ENCODE data around the gene PPIG. TPM values are rescaled to one million over a fixed set of nuclear protein-coding genes. Genes with fewer than 3 reads are reported as not detected.
A peak's percentile ranks its signal among the peaks of the same experiment; 100 is the strongest.
"Not testable (repeated sequence)": the region's sequence is repeated elsewhere in the genome, so short reads cannot be mapped to it uniquely, and the experiment has no call there.

The PPIG gene
- total RNA-seq (2014; rRNA removed): 20.9 and 33.7 TPM in 2 replicates
- Bru-seq, nascent RNA: percentile 93 among the genes with signal in this experiment
- BruChase-seq, experiment 1, labeled RNA remaining after a 6-hour chase: percentile 87 among the genes with signal in this experiment
- BruChase-seq, experiment 2, labeled RNA remaining after a 2-hour chase: percentile 91 among the genes with signal in this experiment
- long read RNA-seq, full-length matches to known transcripts: 26 of 111 reads
- long read RNA-seq, partial matches to known transcripts: 61 of 111 reads
- long read RNA-seq, other reads (novel, unspliced or antisense): 24 of 111 reads

DNA sequence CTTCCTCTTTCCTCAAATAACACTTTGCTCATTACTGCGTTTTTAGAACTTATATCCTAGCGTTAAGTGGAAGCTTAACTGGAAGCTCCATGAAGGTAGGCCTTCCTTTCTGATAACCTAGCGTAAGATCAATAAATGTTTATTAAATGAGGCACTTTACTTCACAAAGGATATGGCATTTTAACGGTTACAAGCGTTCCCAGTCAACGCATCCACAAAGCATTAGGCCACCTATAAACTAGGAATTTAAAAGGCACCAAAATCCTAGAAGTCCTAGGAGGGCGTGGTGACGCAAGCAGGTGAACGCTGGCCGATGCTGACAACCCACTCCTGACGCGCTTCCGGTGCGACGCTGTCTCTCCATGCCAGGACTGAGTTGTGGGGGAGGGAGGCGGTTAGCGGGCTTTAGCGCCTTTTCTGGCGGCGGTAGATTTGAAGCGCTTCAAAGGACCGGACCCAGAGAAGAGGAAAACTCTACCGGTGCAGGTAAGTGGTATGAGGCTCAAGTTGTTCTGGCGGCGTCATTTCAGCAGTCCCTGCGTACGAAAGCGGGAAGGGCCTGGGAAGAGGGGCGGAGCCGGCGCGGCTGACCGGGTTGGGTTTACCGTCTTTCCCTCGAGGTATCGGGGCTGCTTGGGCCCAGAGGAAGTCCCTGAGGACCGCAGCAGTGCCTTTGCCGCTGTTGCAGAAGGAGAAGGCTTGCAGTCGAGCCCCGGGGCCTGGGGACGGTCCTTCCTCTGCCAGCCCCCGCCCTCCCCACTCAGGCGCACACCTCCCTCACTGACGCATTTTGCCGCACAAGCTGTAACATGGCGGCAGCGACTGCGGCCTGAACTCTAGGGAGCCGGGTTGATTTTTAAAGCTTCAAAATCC is at the start of gene PPIG:
TSS of gene PPIG (plus strand) at position 347 of the 873 bp plus-strand sequence. CDS start 19,691 bp downstream, outside the sequence.
- H3K27ac ChIP-seq (ENCODE audit: low read length): peak within 1 kb of the TSS; percentile 82
- no peaks in the 10 kb centered on the region for H3F3A ChIP-seq (ENCODE audit: low read length, unreplicated experiment)
- DNase-seq (peak; percentile 90), ATAC-seq (peak; percentile 89)
- no peaks in the 10 kb centered on the region for H3K9me2 ChIP-seq (replicated peaks; ENCODE audit: low read length)
- peaks cover 51% of the 10 kb centered on the region for H3K79me2 ChIP-seq (ENCODE audit: low read length)
- H3K9me3 ChIP-seq (ENCODE audit: low read length): no peaks in the 10 kb centered on the region
- peak within 1 kb of the TSS; percentile 88 for H3K4me3 ChIP-seq (ENCODE audit: low read length)
- ChIA-PET CTCF (no interaction called here), POLR2A (ENCODE audit: unreplicated experiment) (interaction anchor here (0.6 kb wide), 2 partner anchors 11 to 1426 kb away, joined by 3 to 9 read pairs; no protein-coding TSS in a partner anchor)
- intact Hi-C loops (cut with micrococcal nuclease): loop anchor here (10.0 kb wide), 2 partner anchors 109 to 111 kb away; partner anchors contain the start of genes BBS5, CFAP210 and PHOSPHO2
- H4K20me1 ChIP-seq (ENCODE audit: low read length): peaks cover 21% of the 10 kb centered on the region
- peak within 1 kb of the TSS; percentile 81 for H2AFZ ChIP-seq (ENCODE audit: low read length)
- no peaks in the 10 kb centered on the region for H3K36me3 ChIP-seq (ENCODE audit: low read depth, low read length)
- H3K4me1 ChIP-seq (ENCODE audit: insufficient read depth, low read length): peaks cover 5% of the 10 kb centered on the region; the same call in 1 of the 2 replicates
- BruUV-seq (replicated peaks): TSS peak; percentile 90
- no peaks in the 10 kb centered on the region for H3K27me3 ChIP-seq (ENCODE audit: low read length)
- H3K4me2 ChIP-seq (ENCODE audit: low read length): peak within 1 kb of the TSS; percentile 100
- TF ChIP-seq, protein P1, sequence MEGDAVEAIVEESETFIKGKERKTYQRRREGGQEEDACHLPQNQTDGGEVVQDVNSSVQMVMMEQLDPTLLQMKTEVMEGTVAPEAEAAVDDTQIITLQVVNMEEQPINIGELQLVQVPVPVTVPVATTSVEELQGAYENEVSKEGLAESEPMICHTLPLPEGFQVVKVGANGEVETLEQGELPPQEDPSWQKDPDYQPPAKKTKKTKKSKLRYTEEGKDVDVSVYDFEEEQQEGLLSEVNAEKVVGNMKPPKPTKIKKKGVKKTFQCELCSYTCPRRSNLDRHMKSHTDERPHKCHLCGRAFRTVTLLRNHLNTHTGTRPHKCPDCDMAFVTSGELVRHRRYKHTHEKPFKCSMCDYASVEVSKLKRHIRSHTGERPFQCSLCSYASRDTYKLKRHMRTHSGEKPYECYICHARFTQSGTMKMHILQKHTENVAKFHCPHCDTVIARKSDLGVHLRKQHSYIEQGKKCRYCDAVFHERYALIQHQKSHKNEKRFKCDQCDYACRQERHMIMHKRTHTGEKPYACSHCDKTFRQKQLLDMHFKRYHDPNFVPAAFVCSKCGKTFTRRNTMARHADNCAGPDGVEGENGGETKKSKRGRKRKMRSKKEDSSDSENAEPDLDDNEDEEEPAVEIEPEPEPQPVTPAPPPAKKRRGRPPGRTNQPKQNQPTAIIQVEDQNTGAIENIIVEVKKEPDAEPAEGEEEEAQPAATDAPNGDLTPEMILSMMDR (conservative IDR thresholded peaks at IDR 0.05; ENCODE audit: low read depth, low read length): no peak
- TF ChIP-seq EZH2phosphoT487 (IDR thresholded peaks at IDR 0.05; ENCODE audit: borderline replicate concordance, low read length): no peak
- TF ChIP-seq EZH2 (IDR thresholded peaks at IDR 0.05; ENCODE audit: low read length, unreplicated experiment): no peak
- H3K9ac ChIP-seq (ENCODE audit: low read length): peak within 1 kb of the TSS; percentile 95

DNA sequence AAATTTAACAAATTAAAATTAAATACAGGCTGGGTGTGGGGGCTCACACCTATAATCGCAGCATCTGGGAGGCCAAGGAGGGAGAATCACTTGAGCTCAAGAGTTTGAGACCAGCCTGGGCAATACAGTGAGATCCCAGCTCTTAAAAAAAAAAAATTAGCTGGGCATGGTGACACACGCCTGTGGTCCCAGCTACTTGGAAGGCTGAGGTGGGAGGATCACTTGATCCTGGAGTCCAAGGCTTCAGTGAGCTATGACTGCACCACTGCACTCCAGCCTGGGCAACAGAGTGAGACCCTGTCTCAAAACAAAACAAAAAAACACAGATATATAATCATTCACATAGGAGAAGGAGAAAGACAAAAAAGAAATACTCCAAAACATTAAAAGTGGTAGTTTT is 44.7 kb upstream of the PPIG start:
- CTCF ChIA-PET; H3K9me3 ChIP-seq (ENCODE audit: low read length); ATAC-seq; H3K79me2 ChIP-seq (ENCODE audit: low read length); H3F3A ChIP-seq (ENCODE audit: low read length, unreplicated experiment); H3K36me3 ChIP-seq (ENCODE audit: low read depth, low read length); H3K4me2 ChIP-seq (ENCODE audit: low read length); H3K27me3 ChIP-seq (ENCODE audit: low read length); H4K20me1 ChIP-seq (ENCODE audit: low read length); H3K4me1 ChIP-seq (ENCODE audit: insufficient read depth, low read length); H2AFZ ChIP-seq (ENCODE audit: low read length); H3K9me2 ChIP-seq (replicated peaks; ENCODE audit: low read length); intact Hi-C loops (cut with micrococcal nuclease); DNase-seq; H3K4me3 ChIP-seq (ENCODE audit: low read length); H3K9ac ChIP-seq (ENCODE audit: low read length); POLR2A ChIA-PET (ENCODE audit: unreplicated experiment); H3K27ac ChIP-seq (ENCODE audit: low read length); BruUV-seq (replicated peaks): not testable (repeated sequence)

DNA sequence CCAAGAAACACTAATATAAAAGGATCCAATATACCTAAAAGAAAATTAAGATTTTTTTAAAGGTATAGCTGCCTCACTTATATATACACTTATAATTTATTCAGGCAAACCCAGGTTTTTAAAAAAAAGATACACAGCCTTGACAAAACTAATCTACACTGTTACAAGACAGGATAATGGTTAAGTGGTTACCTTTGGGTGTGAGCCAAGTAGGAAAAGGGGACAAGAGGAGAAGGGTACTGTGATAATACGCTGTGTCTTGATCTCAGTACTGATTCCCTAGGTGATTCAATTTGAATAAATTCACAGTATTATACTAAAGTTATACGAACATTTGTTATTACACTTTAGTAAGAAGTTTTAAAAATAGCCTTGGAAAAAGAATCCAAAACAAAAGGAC is 44.0 kb upstream of the PPIG start:
- Histone ChIP-seq H3K36me3 (ENCODE audit: low read depth, low read length) (peaks cover 3% of the 10 kb centered on the region; the same call in 1 of the 2 replicates), H3F3A (ENCODE audit: low read length, unreplicated experiment) (no peaks in the 10 kb centered on the region), H2AFZ (ENCODE audit: low read length) (no peak overlapping the region), H4K20me1 (ENCODE audit: low read length) (no peaks in the 10 kb centered on the region), H3K4me2 (ENCODE audit: low read length) (no peak overlapping the region), H3K9ac (ENCODE audit: low read length) (no peak overlapping the region), H3K27ac (ENCODE audit: low read length) (no peak overlapping the region), H3K9me2 (replicated peaks; ENCODE audit: low read length) (no peaks in the 10 kb centered on the region), H3K4me3 (ENCODE audit: low read length) (no peak overlapping the region), H3K4me1 (ENCODE audit: insufficient read depth, low read length) (no peaks in the 10 kb centered on the region), H3K79me2 (ENCODE audit: low read length) (no peaks in the 10 kb centered on the region), H3K9me3 (ENCODE audit: low read length) (no peaks in the 10 kb centered on the region), H3K27me3 (ENCODE audit: low read length) (no peaks in the 10 kb centered on the region)
- no peak for ATAC-seq
- ChIA-PET POLR2A (ENCODE audit: unreplicated experiment) (no interaction called here), CTCF (no interaction called here)
- intact Hi-C loops (cut with micrococcal nuclease): no loop called here
- no peak for DNase-seq
- TF ChIP-seq, protein P1 (conservative IDR thresholded peaks at IDR 0.05; ENCODE audit: low read depth, low read length): no peak
- no peak for TF ChIP-seq EZH2phosphoT487 (IDR thresholded peaks at IDR 0.05; ENCODE audit: borderline replicate concordance, low read length)
- TF ChIP-seq EZH2 (IDR thresholded peaks at IDR 0.05; ENCODE audit: low read length, unreplicated experiment): no peak
- no TSS peak for BruUV-seq (replicated peaks)
